GM12878 (cell line): ENCODE data around the gene PLA2G15. TPM values are rescaled to one million over a fixed set of nuclear protein-coding genes. Genes with fewer than 3 reads are reported as not detected.
A peak's percentile ranks its signal among the peaks of the same experiment; 100 is the strongest.

Experiments
- ATAC-seq: fragments of 200-7000 bp; cut with Tn5 transposase; 3 replicates; pipeline ENCODE4 v1.9.1; 2020; ENCODE audit warnings: mild to moderate bottlenecking, moderate library complexity
- BruUV-seq: library from RNA; stranded (reverse); fragments of 400-500 nt; replicated peaks from 2 replicates; lab custom pipeline; 2021; lab: Mats Ljungman, UMichigan
- CTCF ChIA-PET: fragments of 300-600 bp; sonication (Branson Sonifier 250); formaldehyde crosslinking; extraction: SDS; loops from one replicate; lab custom pipeline; 2021; ENCODE audit warnings: inconsistent platforms; lab: Yijun Ruan, JAX
- POLR2A ChIA-PET: fragments of 350-600 bp; formaldehyde crosslinking; extraction: SDS; loops from one replicate; lab custom pipeline; 2021; ENCODE audit warnings: inconsistent platforms; lab: Charles Lee
- RAD21 ChIA-PET: fragments of 300-600 bp; sonication (Branson Sonifier 250); formaldehyde crosslinking; loops from one replicate; lab custom pipeline; 2023; ENCODE audit warnings: antibody characterized with exemption; ENCODE audit not compliant: unreplicated experiment; lab: Charles Lee
- SMC1A ChIA-PET: fragments of 300-600 bp; sonication (Branson Sonifier 250); formaldehyde crosslinking; loops from one replicate; lab custom pipeline; 2023; ENCODE audit not compliant: unreplicated experiment, uncharacterized antibody; lab: Charles Lee
- DNase-seq: peaks from one replicate; pipeline ENCODE4 v3.0.0-alpha.2; 2011; ENCODE audit warnings: low read depth, low spot score
- FAIRE-seq: peaks from 3 replicates; lab custom pipeline; 2011; peaks lifted over from hg19 to GRCh38; lab: Jason Lieb, UNC
- H2AFZ ChIP-seq: 2 replicates; pipeline ENCODE4 v1.6.0; 2011; ENCODE audit warnings: low read depth, low read length, control low read depth; ENCODE audit not compliant: control insufficient read depth
- H3K27ac ChIP-seq: 2 replicates; pipeline ENCODE4 v1.5.1; 2011; ENCODE audit warnings: control low read depth; ENCODE audit not compliant: control insufficient read depth, insufficient read depth
- H3K27me3 ChIP-seq, 2 experiments: replicated peaks in 1 of 2; 2 replicates each; pipeline versions ENCODE4 v1.6.0 to v1.6.1; 2011; ENCODE audit warnings: low read length in 1 of 2; ENCODE audit not compliant: control insufficient read depth in 2 of 2, insufficient read depth in 2 of 2
- H3K36me3 ChIP-seq, 2 experiments: 2 replicates each; pipeline ENCODE4 v1.5.1; 2011; ENCODE audit warnings: low read length in 1 of 2; ENCODE audit not compliant: control insufficient read depth in 2 of 2, insufficient read depth in 2 of 2
- H3K4me1 ChIP-seq: 2 replicates; pipeline ENCODE4 v1.6.1; 2011; ENCODE audit warnings: mild to moderate bottlenecking, low read length, moderate library complexity, mixed read lengths; ENCODE audit not compliant: control insufficient read depth, insufficient read depth
- H3K4me2 ChIP-seq: 2 replicates; pipeline ENCODE4 v1.6.0; 2011; ENCODE audit warnings: control low read depth; ENCODE audit not compliant: control insufficient read depth, insufficient read depth
- H3K4me3 ChIP-seq: fragments of 200-600 bp; sonication (generic); 2 replicates; pipeline ENCODE4 v1.5.1; 2016
- H3K79me2 ChIP-seq: 2 replicates; pipeline ENCODE4 v1.6.0; 2011; ENCODE audit warnings: low read length; ENCODE audit not compliant: control insufficient read depth, insufficient read depth
- H3K9ac ChIP-seq: 2 replicates; pipeline ENCODE4 v1.8.0; 2011; ENCODE audit warnings: low read length, control low read depth, mixed read lengths; ENCODE audit not compliant: control insufficient read depth, insufficient read depth
- H3K9me3 ChIP-seq: replicated peaks from 3 replicates; pipeline ENCODE4 v1.5.1; 2011; ENCODE audit warnings: mild to moderate bottlenecking, low read length; ENCODE audit not compliant: control insufficient read depth, insufficient read depth
- H4K20me1 ChIP-seq: 2 replicates; pipeline ENCODE4 v1.6.0; 2011; ENCODE audit not compliant: control insufficient read depth, insufficient read depth
- HDGF ChIP-seq: fragments of 450-650 bp; IDR thresholded peaks from 2 replicates; pipeline ENCODE4 v1.6.1; 2016; ENCODE audit warnings: antibody characterized with exemption
- MLLT1 ChIP-seq: fragments of 450-650 bp; IDR thresholded peaks from 2 replicates; pipeline ENCODE4 v1.6.1; 2016; ENCODE audit warnings: mild to moderate bottlenecking
- NBN ChIP-seq: fragments of 450-650 bp; IDR thresholded peaks from 2 replicates; pipeline ENCODE4 v1.6.1; 2016
- NRF1 ChIP-seq: conservative IDR thresholded peaks from 2 replicates; pipeline ENCODE4 v1.6.1; 2011; ENCODE audit warnings: mild to moderate bottlenecking, low read depth, low read length, improper control_type of control experiment
- PKNOX1 ChIP-seq: fragments of 450-650 bp; IDR thresholded peaks from 2 replicates; pipeline ENCODE4 v1.6.1; 2016; ENCODE audit warnings: mild to moderate bottlenecking
- POLR2A ChIP-seq: IDR thresholded peaks from 2 replicates; pipeline ENCODE4 v1.6.1; 2011; ENCODE audit warnings: low read depth, mild to moderate bottlenecking, low read length
- RELB ChIP-seq: fragments of 450-650 bp; IDR thresholded peaks from 2 replicates; pipeline ENCODE4 v1.6.1; 2017; ENCODE audit warnings: low read depth, mild to moderate bottlenecking, moderate library complexity
- SUPT20H ChIP-seq: IDR thresholded peaks from 2 replicates; pipeline ENCODE4 v1.6.1; 2011; ENCODE audit warnings: low read depth, mild to moderate bottlenecking, low read length, moderate library complexity, borderline replicate concordance; ENCODE audit not compliant: control insufficient read depth
- SUZ12 ChIP-seq: fragments of 200-600 bp; sonication (generic); IDR thresholded peaks from one replicate; pipeline ENCODE4 v1.6.1; 2018; ENCODE audit warnings: antibody characterized with exemption, mild to moderate bottlenecking; ENCODE audit not compliant: unreplicated experiment
- TAF1 ChIP-seq: IDR thresholded peaks from 2 replicates; pipeline ENCODE4 v1.6.1; 2011; ENCODE audit warnings: mild to moderate bottlenecking, low read depth, low read length, borderline replicate concordance
- ZNF217 ChIP-seq: fragments of 450-650 bp; IDR thresholded peaks from 2 replicates; pipeline ENCODE4 v1.6.1; 2017; ENCODE audit warnings: antibody characterized with exemption, mild to moderate bottlenecking
- WGBS: methylation state at CpG from one replicate; pipeline ENCODE4 v1.1.6; 2016; ENCODE audit warnings: low lambda C conversion rate; ENCODE audit not compliant: insufficient replicate concordance, insufficient coverage; ENCODE audit errors: missing lambda C conversion rate; 5-methylcytosine and 5-hydroxymethylcytosine counted together
- in situ Hi-C: fragments of 300-500 bp; cut with MboI; formaldehyde crosslinking; loops from 9 replicates; pipeline ENCODE4 v1.14.3; 2018; ENCODE audit warnings: mixed read lengths
- intact Hi-C: fragments of 100-400 bp; cut with micrococcal nuclease; formaldehyde crosslinking; loops from one replicate; pipeline ENCODE4 v1.14.2; 2022; ENCODE audit not compliant: unreplicated experiment
- polyA plus RNA-seq, 11 experiments: library from polyadenylated mRNA; depleted of rRNA in 4 of 11; unstranded in 6 of 11; stranded (reverse) in 5 of 11; fragments of >200 nt; fragmentation: Nextera tagmentation in 4 of 11; fragmentation: Illumina TruSeq in 1 of 11; extraction: Ambion mirVana in 4 of 11; extraction: Trizol in 1 of 11; gene quantifications; 1 replicate in 1 of 11; 2 replicates in 10 of 11; pipeline versions ENCODE4 v1.2.1 to v1.2.3, GENCODE V29; 2011 to 2016; ENCODE audit warnings: inconsistent platforms in 2 of 11, missing spikeins in 2 of 11, low read depth in 1 of 11
- total RNA-seq, 4 experiments: library from RNA; depleted of rRNA in 3 of 4; stranded (reverse); fragments of >200 nt in 3 of 4; fragmentation: Illumina TruSeq in 1 of 4; extraction: Trizol in 1 of 4; gene quantifications; 2 replicates each; pipeline versions ENCODE4 v1.2.1 to v1.2.3, GENCODE V29; 2013 to 2021

Gene PLA2G15
- total and polyA plus RNA-seq, 10 of the 15 experiments (the other 5 are each of a cell fraction or from before 2014, with no cell fraction given): 0.31 to 9.4 (median 6.8) TPM

GRCh38 chr16:68263559-68264127, 18.5 kb downstream of the PLA2G15 start:
- H3K4me1 ChIP-seq: peaks cover 15% of the 10 kb centered on the region
- ChIA-PET POLR2A (interaction anchor here (0.5 to 4.7 kb wide), 15 partner anchors 9 to 404 kb away, joined by 3 to 58 read pairs (median 6); partner anchors contain the start of genes PRMT7 and SLC7A6OS), CTCF (interaction anchor here (0.7 to 9.0 kb wide), 25 partner anchors 8 to 272 kb away, joined by 3 to 747 read pairs (median 8); partner anchors contain the start of genes PLA2G15, PRMT7 and SLC7A6OS), RAD21 (interaction anchor here (0.7 to 10.2 kb wide), 18 partner anchors 9 to 153 kb away, joined by 3 to 399 read pairs (median 4); partner anchors contain the start of genes PRMT7 and SLC7A6OS), SMC1A (interaction anchor here (0.8 to 18.5 kb wide), 18 partner anchors 15 to 206 kb away, joined by 3 to 253 read pairs (median 4); partner anchors contain the start of genes PRMT7 and SLC7A6OS)
- no peak for DNase-seq
- H4K20me1 ChIP-seq: no peaks in the 10 kb centered on the region
- peak overlapping the region; percentile 85 for H3K27ac ChIP-seq
- BruUV-seq: no TSS peak
- H3K27me3 ChIP-seq: no peaks in the 10 kb centered on the region
- TF ChIP-seq NRF1: no peak
- peak; percentile 65; the same call in 1 of the 2 replicates for TF ChIP-seq NBN
- peak; percentile 92 for TF ChIP-seq HDGF
- no peak for TF ChIP-seq SUPT20H
- TF ChIP-seq SUZ12: no peak
- no peak for TF ChIP-seq POLR2A
- TF ChIP-seq ZNF217: no peak
- TF ChIP-seq TAF1: 0 out of 2 replicates have a peak, but pooled peaks have one; percentile 47
- TF ChIP-seq MLLT1: peak; percentile 61; the same call in 1 of the 2 replicates
- peak; percentile 13; the same call in 1 of the 2 replicates for TF ChIP-seq RELB
- TF ChIP-seq PKNOX1: 0 out of 2 replicates have a peak, but pooled peaks have one; percentile 45
- peak overlapping the region; percentile 87 for H3K9ac ChIP-seq
- peaks cover 52% of the 10 kb centered on the region for H3K79me2 ChIP-seq
- intact Hi-C loops (loop anchor here (1.0 to 5.0 kb wide), 3 partner anchors 26 to 249 kb away; partner anchors contain the start of genes PRMT7 and SLC7A6OS), in situ Hi-C loops (no loop called here)
- no peak for FAIRE-seq
- H3K4me2 ChIP-seq: peak overlapping the region; percentile 52
- ATAC-seq: peak; percentile 6; the same call in 2 of the 3 replicates
- peak overlapping the region; percentile 87 for H3K4me3 ChIP-seq
- H3K9me3 ChIP-seq: no peaks in the 10 kb centered on the region
- 31% methylated on average over 11 of the region's 11 CpGs for WGBS
- H2AFZ ChIP-seq: peak overlapping the region; percentile 94
- peaks cover 5 to 6% of the 10 kb centered on the region in 2 experiments; a peak in 2 of 4 replicates for H3K36me3 ChIP-seq
